ENCODE results near the gene ING3. TPM values are rescaled to one million over a fixed set of nuclear protein-coding genes. Genes with fewer than 3 reads are reported as not detected.

Gene ING3
- polyA plus RNA-seq, 3 donors = 22.3 to 26.9 (median 25.9) TPM

GRCh38 chr7:120988591-120989256 is 38.1 kb downstream of the ING3 start, which contains the start of gene CPED1:
TSS of gene CPED1 (plus strand) at chr7:120988711. CDS start at chr7:120989622, 911 bp downstream.
- Histone ChIP-seq H3K79me2 (ENCODE audit: insufficient read depth, low read length) (no peaks in the 10 kb centered on the region), H3K27me3 (ENCODE audit: control insufficient read depth in 2 of 2, insufficient read depth in 2 of 2, low read length in 2 of 2) (no peaks in the 10 kb centered on the region), H3K9me3 (replicated peaks in 1 of 2; ENCODE audit: control insufficient read depth in 1 of 2, insufficient read depth in 1 of 2, low read length in 2 of 2) (no peaks in the 10 kb centered on the region), H3K27ac (ENCODE audit: low read depth in 1 of 2, low read length in 2 of 2) (peak within 1 kb of the TSS in 1 of 2 donors; percentile 60), H3K4me3 (replicated peaks in 1 of 3; ENCODE audit: low read depth in 2 of 3, low read length in 3 of 3) (peak within 1 kb of the TSS; percentile 43 to 88 (median 83)), H2AFZ (ENCODE audit: insufficient read depth, low read depth, low read length, poor library complexity, severe bottlenecking) (peak within 1 kb of the TSS; percentile 78), H3K4me1 (ENCODE audit: control insufficient read depth in 1 of 2, insufficient read depth in 2 of 2, low read length in 2 of 2) (peaks cover 20 to 56% of the 10 kb centered on the region in 2 donors), H3K36me3 (replicated peaks in 1 of 2; ENCODE audit: control insufficient read depth in 1 of 2, insufficient read depth in 2 of 2, low read length in 2 of 2) (no peaks in the 10 kb centered on the region), H3K4me2 (replicated peaks; ENCODE audit: extremely low read depth, low read length, poor library complexity, severe bottlenecking) (peak within 1 kb of the TSS; percentile 87), H3K9ac (ENCODE audit: insufficient read depth, low read length, poor library complexity, severe bottlenecking) (peak within 1 kb of the TSS; percentile 38), H4K20me1 (ENCODE audit: insufficient read depth, low read length) (no peaks in the 10 kb centered on the region)
- TF ChIP-seq CTCF (IDR thresholded peaks at IDR 0.05) = no peak
- 0% methylated on average over 23 of the region's 27 CpGs for WGBS (ENCODE audit: insufficient coverage)
- Mint-ChIP-seq H3K27ac (peak within 1 kb of the TSS; percentile 61 to 91 (median 76)), H3K27me3 (ENCODE audit: low read depth in 3 of 3) (peaks cover 1 to 15% (median 2%) of the 10 kb centered on the region in 3 donors), H3K9me3 (no peaks in the 10 kb centered on the region), H3K4me1 (peaks cover 51% of the 10 kb centered on the region), H3K4me3 (peak within 1 kb of the TSS; percentile 81 to 94), H3K36me3 (peaks cover 0 to 2% of the 10 kb centered on the region in 2 donors)
- intact Hi-C loops (cut with micrococcal nuclease) = loop anchor here (2.0 to 10.0 kb wide), 5 partner anchors 34 to 119 kb away; no protein-coding TSS in a partner anchor
- DNase-seq = peak; percentile 40 to 85 (median 62)

GRCh38 chr7:120989257-120990220 is 39.0 kb downstream of the ING3 start:
- no peaks in the 10 kb centered on the region for H3K36me3 ChIP-seq (replicated peaks in 1 of 2; ENCODE audit: control insufficient read depth in 1 of 2, insufficient read depth in 2 of 2, low read length in 2 of 2)
- H3K4me3 ChIP-seq (replicated peaks in 1 of 3; ENCODE audit: low read depth in 2 of 3, low read length in 3 of 3) = peak overlapping the region; percentile 43 to 88 (median 83)
- H3K4me1 ChIP-seq (ENCODE audit: control insufficient read depth in 1 of 2, insufficient read depth in 2 of 2, low read length in 2 of 2) = peaks cover 27 to 64% of the 10 kb centered on the region in 2 donors
- H4K20me1 ChIP-seq (ENCODE audit: insufficient read depth, low read length) = no peaks in the 10 kb centered on the region
- DNase-seq = peak in 1 of 3 donors; percentile 4
- H3K79me2 ChIP-seq (ENCODE audit: insufficient read depth, low read length) = no peaks in the 10 kb centered on the region
- Mint-ChIP-seq H3K27me3 (ENCODE audit: low read depth in 3 of 3) (peaks cover 1 to 15% (median 2%) of the 10 kb centered on the region in 3 donors), H3K9me3 (no peaks in the 10 kb centered on the region), H3K27ac (peak overlapping the region in 6 of 7 donors; percentile 27 to 91 (median 74)), H3K4me3 (peak overlapping the region; percentile 81 to 94), H3K36me3 (peaks cover 0 to 2% of the 10 kb centered on the region in 2 donors), H3K4me1 (peaks cover 59% of the 10 kb centered on the region)
- H3K4me2 ChIP-seq (replicated peaks; ENCODE audit: extremely low read depth, low read length, poor library complexity, severe bottlenecking) = peak overlapping the region; percentile 87
- TF ChIP-seq CTCF (IDR thresholded peaks at IDR 0.05) = no peak
- 18% methylated on average over 12 of the region's 15 CpGs for WGBS (ENCODE audit: insufficient coverage)
- intact Hi-C loops (cut with micrococcal nuclease) = loop anchor here (2.0 to 10.0 kb wide), 5 partner anchors 33 to 118 kb away; no protein-coding TSS in a partner anchor
- H2AFZ ChIP-seq (ENCODE audit: insufficient read depth, low read depth, low read length, poor library complexity, severe bottlenecking) = peak overlapping the region; percentile 78
- H3K9me3 ChIP-seq (replicated peaks in 1 of 2; ENCODE audit: control insufficient read depth in 1 of 2, insufficient read depth in 1 of 2, low read length in 2 of 2) = no peaks in the 10 kb centered on the region
- H3K27me3 ChIP-seq (ENCODE audit: control insufficient read depth in 2 of 2, insufficient read depth in 2 of 2, low read length in 2 of 2) = no peaks in the 10 kb centered on the region
- H3K9ac ChIP-seq (ENCODE audit: insufficient read depth, low read length, poor library complexity, severe bottlenecking) = peak overlapping the region; percentile 38
- peak overlapping the region in 1 of 2 donors; percentile 60 for H3K27ac ChIP-seq (ENCODE audit: low read depth in 1 of 2, low read length in 2 of 2)
